NB4 (cell line): ENCODE results near the gene ELFN2.

Source experiments
- MYC ChIP-seq: IDR thresholded peaks from 2 replicates; pipeline ENCODE4 v1.6.1; 2011; ENCODE audit warnings: low read depth, low read length
- POLR2A ChIP-seq: IDR thresholded peaks from 2 replicates; pipeline ENCODE4 v1.6.1; 2011; ENCODE audit warnings: mild to moderate bottlenecking; ENCODE audit not compliant: insufficient read length; ENCODE audit errors: extremely low read depth
- TF ChIP-seq, protein P1 (sequence below): IDR thresholded peaks from one replicate; pipeline ENCODE4 v1.5.1; 2012; ENCODE audit warnings: low read depth, low read length
- TF ChIP-seq, protein P2 (sequence below): IDR thresholded peaks from 2 replicates; pipeline ENCODE4 v1.6.1; 2011; ENCODE audit warnings: low read depth, low read length

DNA sequence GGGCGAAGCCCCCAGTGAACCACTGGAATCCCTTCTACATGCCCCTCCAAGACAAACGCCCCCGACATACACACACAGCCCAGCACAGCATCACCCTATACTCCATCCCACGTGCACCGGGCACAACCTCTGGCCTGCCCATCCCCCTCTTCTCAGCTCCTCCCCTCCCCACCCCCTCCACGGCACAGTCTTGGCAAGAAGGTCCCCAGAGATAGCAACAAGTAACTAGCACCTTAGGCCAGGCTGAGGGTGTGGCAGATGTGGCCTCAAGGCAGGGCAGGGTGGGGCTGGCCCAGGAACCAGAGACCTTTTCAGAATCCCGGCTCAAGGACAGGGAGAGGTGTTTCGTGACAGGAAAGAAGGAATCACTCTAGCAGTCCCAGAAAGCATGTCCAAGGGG, 90.7 kb downstream of the ELFN2 start:
- TF ChIP-seq, protein P1, sequence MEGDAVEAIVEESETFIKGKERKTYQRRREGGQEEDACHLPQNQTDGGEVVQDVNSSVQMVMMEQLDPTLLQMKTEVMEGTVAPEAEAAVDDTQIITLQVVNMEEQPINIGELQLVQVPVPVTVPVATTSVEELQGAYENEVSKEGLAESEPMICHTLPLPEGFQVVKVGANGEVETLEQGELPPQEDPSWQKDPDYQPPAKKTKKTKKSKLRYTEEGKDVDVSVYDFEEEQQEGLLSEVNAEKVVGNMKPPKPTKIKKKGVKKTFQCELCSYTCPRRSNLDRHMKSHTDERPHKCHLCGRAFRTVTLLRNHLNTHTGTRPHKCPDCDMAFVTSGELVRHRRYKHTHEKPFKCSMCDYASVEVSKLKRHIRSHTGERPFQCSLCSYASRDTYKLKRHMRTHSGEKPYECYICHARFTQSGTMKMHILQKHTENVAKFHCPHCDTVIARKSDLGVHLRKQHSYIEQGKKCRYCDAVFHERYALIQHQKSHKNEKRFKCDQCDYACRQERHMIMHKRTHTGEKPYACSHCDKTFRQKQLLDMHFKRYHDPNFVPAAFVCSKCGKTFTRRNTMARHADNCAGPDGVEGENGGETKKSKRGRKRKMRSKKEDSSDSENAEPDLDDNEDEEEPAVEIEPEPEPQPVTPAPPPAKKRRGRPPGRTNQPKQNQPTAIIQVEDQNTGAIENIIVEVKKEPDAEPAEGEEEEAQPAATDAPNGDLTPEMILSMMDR: no peak
- TF ChIP-seq POLR2A (no peak), MYC (no peak)
- TF ChIP-seq, protein P2, sequence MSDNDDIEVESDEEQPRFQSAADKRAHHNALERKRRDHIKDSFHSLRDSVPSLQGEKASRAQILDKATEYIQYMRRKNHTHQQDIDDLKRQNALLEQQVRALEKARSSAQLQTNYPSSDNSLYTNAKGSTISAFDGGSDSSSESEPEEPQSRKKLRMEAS: no peak
